Measurements from ENCODE around the gene CLCNKB.
"Not testable (repeated sequence)": the region's sequence is repeated elsewhere in the genome, so short reads cannot be mapped to it uniquely, and the experiment has no call there.

Gene CLCNKB

GRCh38 chr1:16018749-16019643 is 24.6 kb upstream of the CLCNKB start:
- no peak overlapping the region for H3K4me3 ChIP-seq (ENCODE audit: control insufficient read depth, low read depth, low read length)
- DNase-seq (ENCODE audit: low read depth), result no peak

GRCh38 chr1:16019644-16020277 is 23.8 kb upstream of the CLCNKB start:
- DNase-seq (ENCODE audit: low read depth), result no peak
- no peak for TF ChIP-seq CTCF (IDR thresholded peaks at IDR 0.05; ENCODE audit: control insufficient read depth, insufficient read depth, low read depth, low read length, missing control alignments)
- H3K4me3 ChIP-seq (ENCODE audit: control insufficient read depth, low read depth, low read length), result no peak overlapping the region

More at GRCh38 chr1:16018749-16019643, 24.6 kb upstream of the CLCNKB start:
- TF ChIP-seq CTCF (IDR thresholded peaks at IDR 0.05; ENCODE audit: control insufficient read depth, insufficient read depth, low read depth, low read length, missing control alignments), result no peak

- no peak for DNase-seq (ENCODE audit: low read depth)
- no peak overlapping the region for H3K4me3 ChIP-seq (ENCODE audit: control insufficient read depth, low read depth, low read length)
- TF ChIP-seq CTCF (IDR thresholded peaks at IDR 0.05; ENCODE audit: control insufficient read depth, insufficient read depth, low read depth, low read length, missing control alignments), result no peak
These were observed 23.3 kb upstream of the CLCNKB start for GRCh38 chr1:16020325-16020724.

GRCh38 chr1:16020878-16021277 is 22.7 kb upstream of the CLCNKB start:
- H3K4me3 ChIP-seq (ENCODE audit: control insufficient read depth, low read depth, low read length); DNase-seq (ENCODE audit: low read depth): not testable (repeated sequence)

- no peak for DNase-seq (ENCODE audit: low read depth)
- H3K4me3 ChIP-seq (ENCODE audit: control insufficient read depth, low read depth, low read length), result no peak within 1 kb of the TSS
- TF ChIP-seq CTCF (IDR thresholded peaks at IDR 0.05; ENCODE audit: control insufficient read depth, insufficient read depth, low read depth, low read length, missing control alignments), result no peak
These were observed 21.9 kb upstream of the CLCNKB start, which contains the start of gene CLCNKA for GRCh38 chr1:16021681-16022080. CLCNKA (plus strand) TSS chr1:16022036; CDS start chr1:16022620, 584 bp downstream.

- DNase-seq (ENCODE audit: low read depth), result no peak
- TF ChIP-seq CTCF (IDR thresholded peaks at IDR 0.05; ENCODE audit: control insufficient read depth, insufficient read depth, low read depth, low read length, missing control alignments), result no peak
- no peak overlapping the region for H3K4me3 ChIP-seq (ENCODE audit: control insufficient read depth, low read depth, low read length)
These were observed 21.2 kb upstream of the CLCNKB start for GRCh38 chr1:16022393-16022792.

GRCh38 chr1:16023050-16023653 is 20.4 kb upstream of the CLCNKB start:
- TF ChIP-seq CTCF (IDR thresholded peaks at IDR 0.05; ENCODE audit: control insufficient read depth, insufficient read depth, low read depth, low read length, missing control alignments), result no peak
- H3K4me3 ChIP-seq (ENCODE audit: control insufficient read depth, low read depth, low read length), result no peak overlapping the region
- no peak for DNase-seq (ENCODE audit: low read depth)

- DNase-seq (ENCODE audit: low read depth); H3K4me3 ChIP-seq (ENCODE audit: control insufficient read depth, low read depth, low read length): not testable (repeated sequence)
These were observed 17.3 kb upstream of the CLCNKB start for GRCh38 chr1:16026302-16026701.
